ENCODE results near the gene NRXN2.

Gene NRXN2

GRCh38 chr11:64591257-64592233 lies 131.5 kb downstream of the NRXN2 start:
- POLR2A ChIA-PET = no interaction called here

DNA sequence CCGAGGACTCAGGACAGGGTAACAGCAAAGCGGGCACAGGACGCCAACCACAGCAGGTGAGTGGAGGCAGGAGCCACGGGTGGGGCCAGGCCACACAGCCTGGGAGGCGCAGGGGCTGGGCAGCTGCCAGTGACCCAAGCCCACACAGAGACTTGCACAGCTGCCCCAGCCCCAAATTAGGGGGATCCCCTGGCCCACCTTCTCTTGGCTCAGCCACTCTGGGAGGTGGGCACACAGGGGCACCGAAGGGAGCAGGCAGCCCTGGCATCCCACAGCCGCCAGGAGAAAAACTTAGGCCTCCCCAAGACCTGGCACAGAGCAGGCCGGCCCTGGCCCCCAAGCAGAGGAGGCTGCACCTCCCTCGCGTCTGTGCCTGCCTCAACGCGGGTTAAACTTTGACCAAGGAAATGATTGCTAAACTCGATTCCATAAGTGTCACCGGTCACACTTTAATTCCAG lies 132.2 kb downstream of the NRXN2 start, which contains the start of gene SLC22A12:
TSS of gene SLC22A12 (plus strand) at position 458 of the 459 bp plus-strand sequence. CDS start 337 bp downstream, outside the sequence.
- ChIA-PET CTCF (interaction anchor here (0.6 kb wide), 1 partner anchor 124 kb away, joined by 3 read pairs; no protein-coding TSS in a partner anchor), POLR2A (no interaction called here)
- Histone ChIP-seq H3K9me3 (ENCODE audit: control insufficient read depth, insufficient read depth, low read depth, low read length) (no peaks in the 10 kb centered on the region), H3K27ac (ENCODE audit: extremely low read depth, low read depth, low read length) (no peak within 1 kb of the TSS), H3K4me3 (ENCODE audit: low read depth, low read length) (no peak within 1 kb of the TSS), H3K36me3 (ENCODE audit: control insufficient read depth in 2 of 2, insufficient read depth in 1 of 2, low read length in 2 of 2) (no peaks in the 10 kb centered on the region), H3K4me1 (ENCODE audit: control insufficient read depth, insufficient read depth, low read length) (no peaks in the 10 kb centered on the region)
- TF ChIP-seq ZNF138 (tag by site-specific recombination; IDR thresholded peaks at IDR 0.05; ENCODE audit: borderline replicate concordance) (no peak), ZNF645 (tag by site-specific recombination; IDR thresholded peaks at IDR 0.05) (no peak), ZSCAN16 (tag by site-specific recombination; IDR thresholded peaks at IDR 0.05) (no peak), ZNF747 (tag by site-specific recombination; IDR thresholded peaks at IDR 0.05) (no peak), ZNF48 (tag by site-specific recombination; IDR thresholded peaks at IDR 0.05) (no peak), ZNF473 (tag by site-specific recombination; IDR thresholded peaks at IDR 0.05) (no peak), ZNF175 (tag by site-specific recombination; IDR thresholded peaks at IDR 0.05) (no peak), ZNF664 (tag by site-specific recombination; IDR thresholded peaks at IDR 0.05) (no peak), ZNF510 (tag by site-specific recombination; IDR thresholded peaks at IDR 0.05; ENCODE audit: insufficient replicate concordance) (no peak), ZNF311 (tag by site-specific recombination; IDR thresholded peaks at IDR 0.05; ENCODE audit: borderline replicate concordance) (no peak), TCF7L2 (IDR thresholded peaks at IDR 0.05; ENCODE audit: borderline replicate concordance, low read depth, low read length) (no peak), ZNF18 (tag by site-specific recombination; IDR thresholded peaks at IDR 0.05) (no peak), EGR2 (tag by site-specific recombination; IDR thresholded peaks at IDR 0.05; ENCODE audit: low read depth) (no peak), ZEB2 (tag by site-specific recombination; IDR thresholded peaks at IDR 0.05) (no peak), ZNF585B (tag by site-specific recombination; IDR thresholded peaks at IDR 0.05) (no peak), ZNF157 (tag by site-specific recombination; IDR thresholded peaks at IDR 0.05) (no peak), OSR2 (tag by site-specific recombination; IDR thresholded peaks at IDR 0.05) (no peak), YY2 (tag by site-specific recombination; IDR thresholded peaks at IDR 0.05) (no peak)

More at GRCh38 chr11:64591257-64592233, 131.5 kb downstream of the NRXN2 start:
- H3K4me3 ChIP-seq (ENCODE audit: low read depth, low read length) = no peak overlapping the region
- no peaks in the 10 kb centered on the region for H3K9me3 ChIP-seq (ENCODE audit: control insufficient read depth, insufficient read depth, low read depth, low read length)
- CTCF ChIA-PET = no interaction called here
- H3K36me3 ChIP-seq (ENCODE audit: control insufficient read depth in 2 of 2, insufficient read depth in 1 of 2, low read length in 2 of 2) = no peaks in the 10 kb centered on the region
- no peaks in the 10 kb centered on the region for H3K4me1 ChIP-seq (ENCODE audit: control insufficient read depth, insufficient read depth, low read length)
- no peak overlapping the region for H3K27ac ChIP-seq (ENCODE audit: extremely low read depth, low read depth, low read length)
- TF ChIP-seq ZSCAN16 (tag by site-specific recombination; IDR thresholded peaks at IDR 0.05) = no peak

DNA sequence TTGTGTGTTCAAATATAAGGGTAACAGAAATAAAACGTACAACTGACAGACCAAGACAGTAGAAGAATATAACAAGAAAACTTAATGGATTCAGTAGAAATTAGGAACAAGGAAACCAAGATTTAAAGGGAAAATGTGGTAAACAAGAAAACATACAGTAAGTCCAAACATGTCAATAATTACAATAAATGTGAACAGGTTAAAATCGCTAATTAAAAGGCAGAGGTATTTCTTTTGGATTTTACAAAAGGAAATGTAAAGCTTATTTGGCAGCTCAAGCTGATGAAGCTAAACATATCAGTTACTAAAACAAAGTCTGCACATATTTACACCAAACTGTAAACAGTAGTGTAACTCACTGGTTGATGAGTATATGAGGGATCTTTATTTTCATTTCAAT lies 134.3 kb downstream of the NRXN2 start:
- Histone ChIP-seq H3K36me3 (ENCODE audit: control insufficient read depth in 2 of 2, insufficient read depth in 1 of 2, low read length in 2 of 2) (no peaks in the 10 kb centered on the region), H3K27ac (ENCODE audit: extremely low read depth, low read depth, low read length) (no peak overlapping the region), H3K4me1 (ENCODE audit: control insufficient read depth, insufficient read depth, low read length) (no peaks in the 10 kb centered on the region), H3K9me3 (ENCODE audit: control insufficient read depth, insufficient read depth, low read depth, low read length) (no peaks in the 10 kb centered on the region), H3K4me3 (ENCODE audit: low read depth, low read length) (no peak overlapping the region)
- CTCF ChIA-PET = interaction anchor here (1.2 kb wide), 1 partner anchor 61 kb away, joined by 4 read pairs; no protein-coding TSS in a partner anchor
- TF ChIP-seq ZNF571 (tag by site-specific recombination; IDR thresholded peaks at IDR 0.05) (no peak), SETDB1 (IDR thresholded peaks at IDR 0.05; ENCODE audit: insufficient read length, low read length) (peak; percentile 51)
- POLR2A ChIA-PET = no interaction called here
